HepG2 (cell line): ENCODE data around the gene POLN. TPM values are rescaled to one million over a fixed set of nuclear protein-coding genes. Genes with fewer than 3 reads are reported as not detected.
"Not testable (repeated sequence)": the region's sequence is repeated elsewhere in the genome, so short reads cannot be mapped to it uniquely, and the experiment has no call there.

ENCODE experiments used
- ATAC-seq: fragments of 200-7000 bp; cut with Tn5 transposase; 3 replicates; pipeline ENCODE4 v1.9.1; 2020; ENCODE audit warnings: mild to moderate bottlenecking, moderate library complexity
- BruUV-seq: library from RNA; stranded (reverse); fragments of 400-500 nt; replicated peaks from 2 replicates; lab custom pipeline; 2021; lab: Mats Ljungman, UMichigan
- CTCF ChIA-PET: fragments of 300-600 bp; formaldehyde crosslinking; extraction: SDS; loops from one replicate; lab custom pipeline; 2021; ENCODE audit warnings: low total read pairs, inconsistent platforms, low intra/inter-chr PET ratio; lab: Yijun Ruan, JAX
- POLR2A ChIA-PET: fragments of 350-600 bp; sonication (Branson Sonifier 250); formaldehyde crosslinking; loops from one replicate; lab custom pipeline; 2020; ENCODE audit warnings: antibody characterized with exemption, inconsistent platforms; lab: Yijun Ruan, JAX
- DNase-seq: peaks from one replicate; pipeline ENCODE4 v3.0.0-alpha.2; 2015; ENCODE audit warnings: low spot score
- FAIRE-seq: peaks from 3 replicates; lab custom pipeline; 2011; peaks lifted over from hg19 to GRCh38; lab: Jason Lieb, UNC
- H2AFZ ChIP-seq: one replicate; pipeline ENCODE4 v1.6.1; 2011; ENCODE audit warnings: low read length, inconsistent platforms
- H3K27ac ChIP-seq: fragments of 300-600 bp; 3 replicates; pipeline ENCODE4 v1.8.0; 2011; ENCODE audit warnings: mixed run types, mild to moderate bottlenecking, mixed read lengths, low read length, inconsistent platforms; ENCODE audit not compliant: insufficient read depth; ENCODE audit errors: extremely low read length
- H3K27me3 ChIP-seq, 2 experiments: fragments of 200-600 bp in 1 of 2; 2 replicates in 1 of 2; 3 replicates in 1 of 2; pipeline versions ENCODE4 v1.6.0 to v1.8.0; 2011; ENCODE audit warnings: low read length in 2 of 2, mild to moderate bottlenecking in 2 of 2, moderate library complexity in 2 of 2, inconsistent platforms in 1 of 2; ENCODE audit not compliant: insufficient read depth in 2 of 2, control insufficient read depth in 1 of 2
- H3K36me3 ChIP-seq, 2 experiments: fragments of 200-600 bp in 1 of 2; replicated peaks in 1 of 2; 2 replicates in 1 of 2; 3 replicates in 1 of 2; pipeline versions ENCODE4 v1.5.1 to v1.8.0; 2011; ENCODE audit warnings: low read length in 2 of 2, inconsistent platforms in 1 of 2; ENCODE audit not compliant: insufficient read depth in 2 of 2, control insufficient read depth in 1 of 2
- H3K4me1 ChIP-seq: 2 replicates; pipeline ENCODE4 v1.5.1; 2012; ENCODE audit warnings: low read length, inconsistent platforms; ENCODE audit not compliant: insufficient read depth
- H3K4me2 ChIP-seq: 2 replicates; pipeline ENCODE4 v1.6.0; 2011; ENCODE audit warnings: low read depth, low read length, inconsistent platforms
- H3K4me3 ChIP-seq, 3 experiments: fragments of 200-600 bp in 1 of 3; sonication (generic), shearing (Covaris generic) in 1 of 3; replicated peaks in 1 of 3; 2 replicates each; pipeline ENCODE4 v1.5.1; 2011 to 2016; ENCODE audit warnings: low read length in 3 of 3, inconsistent platforms in 2 of 3, low read depth in 2 of 3, mild to moderate bottlenecking in 2 of 3, control low read depth in 1 of 3, mixed read lengths in 1 of 3; ENCODE audit not compliant: insufficient read depth in 1 of 3
- H3K79me2 ChIP-seq: one replicate; pipeline ENCODE4 v1.6.1; 2011; ENCODE audit warnings: low read length, inconsistent platforms; ENCODE audit not compliant: insufficient read depth
- H3K9ac ChIP-seq: 2 replicates; pipeline ENCODE4 v1.6.0; 2011; ENCODE audit warnings: mild to moderate bottlenecking, low read depth, low read length, inconsistent platforms; ENCODE audit not compliant: insufficient read depth
- H3K9me3 ChIP-seq: 2 replicates; pipeline ENCODE4 v1.5.1; 2012; ENCODE audit warnings: mild to moderate bottlenecking, low read length
- H4K20me1 ChIP-seq: 2 replicates; pipeline ENCODE4 v1.6.0; 2011; ENCODE audit warnings: inconsistent platforms, mild to moderate bottlenecking, low read length, moderate library complexity; ENCODE audit not compliant: insufficient read depth
- E2F2 ChIP-seq: sonication (generic); formaldehyde crosslinking; IDR thresholded peaks from 2 replicates; pipeline ENCODE4 v1.4.0; 2020; ENCODE audit warnings: missing genetic modification reagents, borderline replicate concordance
- ETV6 ChIP-seq: sonication (generic); formaldehyde crosslinking; conservative IDR thresholded peaks from 2 replicates; pipeline ENCODE4 v1.4.0; 2020; ENCODE audit warnings: missing genetic modification reagents
- FOSL1 ChIP-seq: sonication (generic); formaldehyde crosslinking; IDR thresholded peaks from 2 replicates; pipeline ENCODE4 v1.9.0; 2021; ENCODE audit warnings: missing genetic modification reagents, borderline replicate concordance
- HBP1 ChIP-seq: IDR thresholded peaks from 2 replicates; pipeline ENCODE4 v1.6.1; 2016; ENCODE audit warnings: low read depth, control low read depth
- HNRNPH1 ChIP-seq: fragments of 200-400 bp; formaldehyde crosslinking; optimal IDR thresholded peaks from 2 replicates; pipeline ENCODE3; 2017; ENCODE audit warnings: mild to moderate bottlenecking, low read depth, low read length
- ISL2 ChIP-seq: sonication (generic); formaldehyde crosslinking; IDR thresholded peaks from 2 replicates; pipeline ENCODE4 v1.5.0; 2020; ENCODE audit warnings: missing genetic modification reagents
- JUNB ChIP-seq: sonication (generic); formaldehyde crosslinking; IDR thresholded peaks from 2 replicates; pipeline ENCODE4 v1.8.0; 2022; ENCODE audit warnings: missing genetic modification reagents, mild to moderate bottlenecking, borderline replicate concordance
- NCOA5 ChIP-seq: sonication (generic); formaldehyde crosslinking; IDR thresholded peaks from 2 replicates; pipeline ENCODE4 v1.4.0; 2020; ENCODE audit warnings: missing genetic modification reagents
- NKX3-1 ChIP-seq: sonication (generic); formaldehyde crosslinking; IDR thresholded peaks from 2 replicates; pipeline ENCODE4 v1.5.0; 2020; ENCODE audit warnings: missing genetic modification reagents
- NRL ChIP-seq: sonication (generic); formaldehyde crosslinking; IDR thresholded peaks from 2 replicates; pipeline ENCODE4 v1.5.0; 2020; ENCODE audit warnings: missing genetic modification reagents, mild to moderate bottlenecking, moderate library complexity, borderline replicate concordance
- ONECUT2 ChIP-seq: sonication (generic); formaldehyde crosslinking; IDR thresholded peaks from 2 replicates; pipeline ENCODE4 v1.4.0; 2020; ENCODE audit warnings: missing genetic modification reagents
- PHF20 ChIP-seq: sonication (generic); formaldehyde crosslinking; IDR thresholded peaks from 2 replicates; pipeline ENCODE4 v1.5.0; 2020; ENCODE audit warnings: mild to moderate bottlenecking, missing genetic modification reagents
- PHF5A ChIP-seq: IDR thresholded peaks from one replicate; pipeline ENCODE4 v1.6.1; 2018; ENCODE audit warnings: low read depth, missing genetic modification reagents; ENCODE audit not compliant: unreplicated experiment
- ZMYM4 ChIP-seq: sonication (generic); formaldehyde crosslinking; IDR thresholded peaks from 2 replicates; pipeline ENCODE4 v1.8.1; 2023; ENCODE audit warnings: mild to moderate bottlenecking, missing genetic modification reagents
- ZNF552 ChIP-seq: sonication (generic); formaldehyde crosslinking; IDR thresholded peaks from 2 replicates; pipeline ENCODE4 v1.9.0; 2022; ENCODE audit warnings: missing genetic modification reagents, mild to moderate bottlenecking, borderline replicate concordance
- ZNF773 ChIP-seq: sonication (generic); formaldehyde crosslinking; IDR thresholded peaks from 2 replicates; pipeline ENCODE4 v1.4.0; 2020; ENCODE audit warnings: missing genetic modification reagents, borderline replicate concordance
- WGBS: methylation state at CpG from one replicate; pipeline ENCODE4 v1.1.6; 2017; ENCODE audit warnings: low lambda C conversion rate; 5-methylcytosine and 5-hydroxymethylcytosine counted together
- in situ Hi-C: cut with HindIII; loops from 2 replicates; pipeline ENCODE4 v1.10.0; 2017; ENCODE audit warnings: low pct_unique_long_range_greater_than_20kb; ENCODE audit not compliant: extremely low pct_ligation_motif_present
- intact Hi-C: fragments of 100-400 bp; cut with micrococcal nuclease; formaldehyde crosslinking; loops from one replicate; pipeline ENCODE4 v1.10.0; 2022; ENCODE audit not compliant: unreplicated experiment
- polyA plus RNA-seq, 8 experiments: library from polyadenylated mRNA; depleted of rRNA in 3 of 8; stranded (reverse) in 7 of 8; unstranded in 1 of 8; fragments of >200 nt; fragmentation: Illumina TruSeq in 4 of 8; extraction: Trizol in 4 of 8; gene quantifications; 2 replicates each; pipeline versions ENCODE4 v1.2.1 to v1.2.3, GENCODE V29; 2011 to 2016; ENCODE audit warnings: low read depth in 4 of 8, missing spikeins in 1 of 8, mixed read lengths in 1 of 8; ENCODE audit not compliant: insufficient read depth in 1 of 8
- total RNA-seq, 5 experiments: library from RNA; depleted of rRNA; stranded (reverse); fragments of >200 nt; fragmentation: Illumina TruSeq; extraction: Trizol; gene quantifications; 2 replicates each; pipeline ENCODE4 v1.2.3, GENCODE V29; 2016; ENCODE audit warnings: low read depth in 1 of 5

The POLN gene
- total and polyA plus RNA-seq, 2 of the 13 experiments (the other 11 are each of a cell fraction or from before 2014, with no cell fraction given), result 0.93 to 1.5 TPM

- TF ChIP-seq NRL (CRISPR knock-in tag), result no peak
- no peak for TF ChIP-seq FOSL1 (CRISPR knock-in tag)
- TF ChIP-seq HNRNPH1, result no peak
- no peak for TF ChIP-seq ZMYM4 (CRISPR knock-in tag)
These were observed 78.6 kb downstream of the POLN start (continued) for GRCh38 chr4:2163311-2163821.

GRCh38 chr4:2161092-2161703 is 80.7 kb downstream of the POLN start:
- DNase-seq, H3K79me2 ChIP-seq, H3K4me1 ChIP-seq, H3K27me3 ChIP-seq, H2AFZ ChIP-seq, H3K9ac ChIP-seq, FAIRE-seq, ATAC-seq, BruUV-seq, in situ Hi-C loops, H3K4me2 ChIP-seq, H3K4me3 ChIP-seq, H3K27ac ChIP-seq, H4K20me1 ChIP-seq, H3K36me3 ChIP-seq, POLR2A ChIA-PET, CTCF ChIA-PET, H3K9me3 ChIP-seq, intact Hi-C loops: not testable (repeated sequence)
- 81% methylated on average over 36 of the region's 40 CpGs for WGBS

- no TSS peak for BruUV-seq
- Histone ChIP-seq H2AFZ (no peak overlapping the region), H3K4me1 (no peaks in the 10 kb centered on the region), H3K4me3 (no peak overlapping the region), H3K27ac (no peak overlapping the region), H3K27me3 (no peaks in the 10 kb centered on the region; a peak in 1 of 5 replicates), H3K9ac (no peak overlapping the region), H3K4me2 (no peak overlapping the region), H4K20me1 (no peaks in the 10 kb centered on the region), H3K9me3 (no peaks in the 10 kb centered on the region), H3K36me3 (no peaks in the 10 kb centered on the region), H3K79me2 (no peaks in the 10 kb centered on the region)
- ATAC-seq (no peak), FAIRE-seq (no peak), DNase-seq (no peak)
- in situ Hi-C loops, result no loop called here
- intact Hi-C loops, result no loop called here
- CTCF ChIA-PET, result no interaction called here
- WGBS, result 45% methylated on average over 2 of the region's 2 CpGs
- POLR2A ChIA-PET, result no interaction called here
- TF ChIP-seq ONECUT2 (CRISPR knock-in tag) (no peak), ETV6 (CRISPR knock-in tag) (no peak), NCOA5 (no peak), ISL2 (CRISPR knock-in tag) (no peak), HBP1 (CRISPR knock-in tag) (no peak), PHF5A (CRISPR knock-in tag) (no peak), JUNB (CRISPR knock-in tag) (no peak), ZNF773 (no peak), ZNF552 (no peak), NKX3-1 (no peak), E2F2 (CRISPR knock-in tag) (no peak), PHF20 (CRISPR knock-in tag) (no peak)
These were observed 82.0 kb downstream of the POLN start for GRCh38 chr4:2159931-2160330.
